Measurements from ENCODE around the gene VEZF1. TPM values are rescaled to one million over a fixed set of nuclear protein-coding genes. Genes with fewer than 3 reads are reported as not detected.
A peak's percentile ranks its signal among the peaks of the same experiment; 100 is the strongest.

Gene VEZF1
- total RNA-seq, 1 donor: 51.8 TPM

GRCh38 chr17:58005031-58005727 lies 17.1 kb upstream of the VEZF1 start:
- TF ChIP-seq, protein P1, sequence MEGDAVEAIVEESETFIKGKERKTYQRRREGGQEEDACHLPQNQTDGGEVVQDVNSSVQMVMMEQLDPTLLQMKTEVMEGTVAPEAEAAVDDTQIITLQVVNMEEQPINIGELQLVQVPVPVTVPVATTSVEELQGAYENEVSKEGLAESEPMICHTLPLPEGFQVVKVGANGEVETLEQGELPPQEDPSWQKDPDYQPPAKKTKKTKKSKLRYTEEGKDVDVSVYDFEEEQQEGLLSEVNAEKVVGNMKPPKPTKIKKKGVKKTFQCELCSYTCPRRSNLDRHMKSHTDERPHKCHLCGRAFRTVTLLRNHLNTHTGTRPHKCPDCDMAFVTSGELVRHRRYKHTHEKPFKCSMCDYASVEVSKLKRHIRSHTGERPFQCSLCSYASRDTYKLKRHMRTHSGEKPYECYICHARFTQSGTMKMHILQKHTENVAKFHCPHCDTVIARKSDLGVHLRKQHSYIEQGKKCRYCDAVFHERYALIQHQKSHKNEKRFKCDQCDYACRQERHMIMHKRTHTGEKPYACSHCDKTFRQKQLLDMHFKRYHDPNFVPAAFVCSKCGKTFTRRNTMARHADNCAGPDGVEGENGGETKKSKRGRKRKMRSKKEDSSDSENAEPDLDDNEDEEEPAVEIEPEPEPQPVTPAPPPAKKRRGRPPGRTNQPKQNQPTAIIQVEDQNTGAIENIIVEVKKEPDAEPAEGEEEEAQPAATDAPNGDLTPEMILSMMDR (IDR thresholded peaks at IDR 0.05; ENCODE audit: insufficient read depth, low read depth, low read length): no peak
- no peak for DNase-seq (ENCODE audit: low read depth)
- H3K4me3 ChIP-seq (ENCODE audit: low read depth, low read length): peak overlapping the region; percentile 97

DNA sequence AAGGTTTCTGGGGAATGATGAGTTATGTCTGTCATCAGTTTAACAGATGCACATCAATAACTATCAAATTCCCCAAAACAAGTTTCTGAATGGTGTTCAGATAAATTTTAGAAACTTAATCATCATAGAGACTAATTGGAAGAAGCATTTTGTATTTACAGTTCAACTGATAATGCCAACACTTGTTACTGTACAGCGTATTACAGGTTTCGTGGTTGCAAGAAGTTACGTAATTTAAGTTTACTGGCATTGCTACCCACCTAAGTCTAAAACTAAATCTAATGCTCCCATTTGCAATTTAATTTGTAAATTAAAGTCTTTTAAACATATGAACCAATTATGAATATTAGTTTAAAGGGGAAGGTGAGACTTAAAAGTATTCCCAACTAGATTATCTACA lies 16.0 kb upstream of the VEZF1 start:
- TF ChIP-seq, protein P1 (IDR thresholded peaks at IDR 0.05; ENCODE audit: insufficient read depth, low read depth, low read length): no peak
- DNase-seq (ENCODE audit: low read depth): no peak
- no peak overlapping the region for H3K4me3 ChIP-seq (ENCODE audit: low read depth, low read length)

- TF ChIP-seq, protein P1 (IDR thresholded peaks at IDR 0.05; ENCODE audit: insufficient read depth, low read depth, low read length): no peak
- no peak overlapping the region for H3K4me3 ChIP-seq (ENCODE audit: low read depth, low read length)
- no peak for DNase-seq (ENCODE audit: low read depth)
Observed at GRCh38 chr17:58002973-58003372, 14.9 kb upstream of the VEZF1 start.

- no peak for DNase-seq (ENCODE audit: low read depth)
- no peak overlapping the region for H3K4me3 ChIP-seq (ENCODE audit: low read depth, low read length)
Observed at GRCh38 chr17:58002154-58002948, 14.3 kb upstream of the VEZF1 start.

DNA sequence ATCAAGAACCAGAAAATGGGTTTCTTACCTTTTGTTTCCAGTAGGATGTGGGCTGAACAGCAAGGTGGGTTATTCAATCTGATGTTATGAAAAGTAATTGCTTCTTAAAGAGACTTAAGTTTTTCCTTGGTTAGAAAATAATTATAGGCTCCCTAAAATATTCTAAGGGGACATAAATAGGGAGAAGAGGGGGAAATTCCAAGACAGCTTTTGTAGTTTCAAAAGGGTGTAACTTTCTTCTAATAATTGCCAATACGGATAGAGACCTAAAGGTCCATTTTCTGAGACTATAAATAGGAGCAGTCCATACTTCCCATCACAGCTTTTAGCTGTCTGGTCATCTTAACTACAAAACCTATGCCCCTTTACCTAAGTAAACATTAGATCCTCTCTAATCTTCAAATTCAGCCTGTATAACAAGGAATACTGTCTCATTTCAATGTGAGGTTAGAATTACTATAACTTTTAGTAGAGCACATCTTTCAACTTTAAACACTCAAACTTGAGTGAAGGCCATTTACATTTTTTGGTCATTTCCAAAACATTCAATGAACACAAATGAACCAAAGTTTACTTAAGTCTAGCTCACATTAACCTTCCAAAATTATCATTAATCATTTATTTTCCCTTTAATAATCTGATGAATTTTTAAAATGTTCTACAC lies 13.5 kb upstream of the VEZF1 start:
- DNase-seq (ENCODE audit: low read depth): no peak

More at GRCh38 chr17:58002154-58002948, 14.3 kb upstream of the VEZF1 start:
- TF ChIP-seq, protein P1 (IDR thresholded peaks at IDR 0.05; ENCODE audit: insufficient read depth, low read depth, low read length): peak; percentile 4

GRCh38 chr17:57999496-58000017 lies 11.5 kb upstream of the VEZF1 start:
- no peak overlapping the region for H3K4me3 ChIP-seq (ENCODE audit: low read depth, low read length)
- DNase-seq (ENCODE audit: low read depth): peak; percentile 87
- TF ChIP-seq, protein P1 (IDR thresholded peaks at IDR 0.05; ENCODE audit: insufficient read depth, low read depth, low read length): peak; percentile 81

More for the DNA sequence above, 13.5 kb upstream of the VEZF1 start:
- H3K4me3 ChIP-seq (ENCODE audit: low read depth, low read length): no peak overlapping the region
- TF ChIP-seq, protein P1 (IDR thresholded peaks at IDR 0.05; ENCODE audit: insufficient read depth, low read depth, low read length): no peak
